A673 (cell line): ENCODE results near the gene BCAS1.

Source experiments
- CTCF ChIP-seq: fragments of 300-800, 200-600 bp; sonication (generic); conservative IDR thresholded peaks from 2 replicates; pipeline ENCODE4 v1.5.1; 2017; ENCODE audit warnings: low read depth, mild to moderate bottlenecking, antibody characterized with exemption, low read length, moderate library complexity, mixed read lengths
- EZH2 ChIP-seq: fragments of 200-600 bp; sonication (generic); IDR thresholded peaks from 2 replicates; pipeline ENCODE4 v1.6.1; 2017; ENCODE audit warnings: borderline replicate concordance, low read depth, mild to moderate bottlenecking, mixed read lengths, antibody characterized with exemption, low read length; ENCODE audit not compliant: poor library complexity, severe bottlenecking

- no peak for TF ChIP-seq CTCF
- no peak for TF ChIP-seq EZH2
Measured at GRCh38 chr20:54043076-54043967, 27.1 kb downstream of the BCAS1 start.
